Measurements from ENCODE around the gene QKI.

GRCh38 chr6:163583558-163583957, 169.0 kb downstream of the QKI start:
- TF ChIP-seq EZH2phosphoT487 (IDR thresholded peaks at IDR 0.05; ENCODE audit: borderline replicate concordance, low read length), result no peak
- TF ChIP-seq, protein P1, sequence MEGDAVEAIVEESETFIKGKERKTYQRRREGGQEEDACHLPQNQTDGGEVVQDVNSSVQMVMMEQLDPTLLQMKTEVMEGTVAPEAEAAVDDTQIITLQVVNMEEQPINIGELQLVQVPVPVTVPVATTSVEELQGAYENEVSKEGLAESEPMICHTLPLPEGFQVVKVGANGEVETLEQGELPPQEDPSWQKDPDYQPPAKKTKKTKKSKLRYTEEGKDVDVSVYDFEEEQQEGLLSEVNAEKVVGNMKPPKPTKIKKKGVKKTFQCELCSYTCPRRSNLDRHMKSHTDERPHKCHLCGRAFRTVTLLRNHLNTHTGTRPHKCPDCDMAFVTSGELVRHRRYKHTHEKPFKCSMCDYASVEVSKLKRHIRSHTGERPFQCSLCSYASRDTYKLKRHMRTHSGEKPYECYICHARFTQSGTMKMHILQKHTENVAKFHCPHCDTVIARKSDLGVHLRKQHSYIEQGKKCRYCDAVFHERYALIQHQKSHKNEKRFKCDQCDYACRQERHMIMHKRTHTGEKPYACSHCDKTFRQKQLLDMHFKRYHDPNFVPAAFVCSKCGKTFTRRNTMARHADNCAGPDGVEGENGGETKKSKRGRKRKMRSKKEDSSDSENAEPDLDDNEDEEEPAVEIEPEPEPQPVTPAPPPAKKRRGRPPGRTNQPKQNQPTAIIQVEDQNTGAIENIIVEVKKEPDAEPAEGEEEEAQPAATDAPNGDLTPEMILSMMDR (conservative IDR thresholded peaks at IDR 0.05; ENCODE audit: low read depth, low read length), result no peak
- no peak for TF ChIP-seq EZH2 (IDR thresholded peaks at IDR 0.05; ENCODE audit: low read length, unreplicated experiment)

Data from PC-3 (cell line).